GM12872 (cell line): ENCODE data around the gene CNTNAP2.

Source experiments
- TF ChIP-seq, protein P1 (sequence below): IDR thresholded peaks from 3 replicates; pipeline ENCODE4 v1.5.1; 2011; ENCODE audit warnings: low read depth, mild to moderate bottlenecking, low read length, moderate library complexity; ENCODE audit not compliant: insufficient read depth

CNTNAP2 gene

DNA sequence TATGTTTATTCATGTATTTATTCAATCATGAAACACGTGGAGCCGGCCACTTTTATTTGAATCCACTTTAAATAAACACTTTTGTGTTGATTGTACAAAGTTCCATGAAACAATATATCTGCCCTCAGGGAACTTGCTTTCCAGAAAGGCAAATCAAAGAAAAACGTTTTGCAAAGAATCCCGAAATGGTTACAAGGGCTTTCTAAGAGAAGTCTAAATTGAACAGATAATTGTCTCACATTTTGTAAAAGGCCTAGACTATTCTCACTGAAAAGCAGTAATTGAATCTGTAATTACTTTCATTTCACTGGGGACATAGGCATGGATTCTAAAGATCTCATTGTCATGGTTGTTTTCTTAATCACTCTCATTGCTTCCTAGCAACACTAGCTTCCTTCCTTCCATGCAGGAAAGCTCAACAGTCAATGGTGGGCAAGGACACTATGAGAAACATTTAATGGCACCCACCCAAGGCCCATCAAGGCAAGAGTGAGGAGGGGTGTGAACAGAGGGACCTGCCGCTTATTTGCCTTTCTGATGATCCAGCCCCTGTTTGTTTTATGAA is 1851.5 kb downstream of the CNTNAP2 start:
- TF ChIP-seq, protein P1, sequence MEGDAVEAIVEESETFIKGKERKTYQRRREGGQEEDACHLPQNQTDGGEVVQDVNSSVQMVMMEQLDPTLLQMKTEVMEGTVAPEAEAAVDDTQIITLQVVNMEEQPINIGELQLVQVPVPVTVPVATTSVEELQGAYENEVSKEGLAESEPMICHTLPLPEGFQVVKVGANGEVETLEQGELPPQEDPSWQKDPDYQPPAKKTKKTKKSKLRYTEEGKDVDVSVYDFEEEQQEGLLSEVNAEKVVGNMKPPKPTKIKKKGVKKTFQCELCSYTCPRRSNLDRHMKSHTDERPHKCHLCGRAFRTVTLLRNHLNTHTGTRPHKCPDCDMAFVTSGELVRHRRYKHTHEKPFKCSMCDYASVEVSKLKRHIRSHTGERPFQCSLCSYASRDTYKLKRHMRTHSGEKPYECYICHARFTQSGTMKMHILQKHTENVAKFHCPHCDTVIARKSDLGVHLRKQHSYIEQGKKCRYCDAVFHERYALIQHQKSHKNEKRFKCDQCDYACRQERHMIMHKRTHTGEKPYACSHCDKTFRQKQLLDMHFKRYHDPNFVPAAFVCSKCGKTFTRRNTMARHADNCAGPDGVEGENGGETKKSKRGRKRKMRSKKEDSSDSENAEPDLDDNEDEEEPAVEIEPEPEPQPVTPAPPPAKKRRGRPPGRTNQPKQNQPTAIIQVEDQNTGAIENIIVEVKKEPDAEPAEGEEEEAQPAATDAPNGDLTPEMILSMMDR: no peak

DNA sequence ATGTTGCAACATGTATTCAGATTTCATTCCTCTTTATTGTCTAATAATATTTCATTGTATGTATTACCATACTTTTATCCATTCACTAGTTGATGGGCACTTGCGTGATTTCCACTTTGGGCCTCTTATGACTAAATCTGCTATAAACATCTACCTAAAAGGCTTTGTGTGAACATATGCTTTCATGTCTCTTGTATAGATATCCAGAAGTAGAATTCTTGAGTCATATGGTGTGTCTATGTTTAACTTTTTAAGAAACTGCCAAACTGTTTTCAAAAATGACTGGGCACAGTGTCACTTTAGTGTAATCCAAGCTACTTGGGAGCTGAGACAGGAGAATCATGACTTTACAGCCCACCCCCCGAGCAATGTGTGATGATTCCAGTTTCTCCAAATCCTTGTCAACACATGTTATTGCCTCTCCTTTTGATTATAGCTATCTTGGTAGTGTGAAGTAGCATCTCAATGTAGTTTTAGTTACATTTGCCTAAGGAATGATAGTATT is 1855.1 kb downstream of the CNTNAP2 start:
- TF ChIP-seq, protein P1: no peak

DNA sequence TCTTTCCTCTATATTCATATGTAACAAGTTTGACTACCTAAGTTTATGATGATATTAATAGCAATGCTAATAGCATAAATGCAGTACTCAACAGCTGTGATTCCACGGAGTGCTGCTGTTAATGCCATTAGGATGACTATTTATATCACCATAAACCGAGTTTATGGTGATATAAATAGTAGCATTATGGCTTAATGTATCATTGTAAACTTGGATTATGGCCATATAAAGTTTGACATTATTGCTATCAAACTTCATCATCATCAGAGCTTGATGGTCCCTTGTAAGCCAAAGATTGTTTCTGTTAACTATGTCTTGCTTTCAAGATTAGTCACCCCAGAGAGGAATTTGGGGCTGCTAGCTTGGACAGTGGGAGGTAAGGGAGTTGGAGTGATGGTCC is 1861.6 kb downstream of the CNTNAP2 start:
- TF ChIP-seq, protein P1: no peak

DNA sequence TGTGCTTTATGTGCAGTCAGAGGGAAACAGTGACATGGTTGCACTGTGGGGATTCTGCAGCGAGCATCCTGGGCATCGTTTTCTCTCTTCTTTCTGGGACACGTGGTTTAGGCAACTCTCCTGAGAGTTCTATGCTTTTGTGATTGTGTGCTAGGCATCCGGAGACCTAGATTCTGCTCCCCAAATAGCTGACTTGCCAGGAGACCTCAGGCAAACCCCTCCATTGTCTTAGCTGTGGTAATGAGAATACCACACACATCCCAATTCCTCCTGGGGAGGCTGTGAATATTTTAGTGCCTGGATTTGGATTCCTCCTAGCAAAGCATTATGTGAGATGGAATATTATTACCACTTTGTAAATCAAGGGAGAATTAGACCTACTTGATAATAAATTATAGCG is 1862.0 kb downstream of the CNTNAP2 start:
- TF ChIP-seq, protein P1: no peak

DNA sequence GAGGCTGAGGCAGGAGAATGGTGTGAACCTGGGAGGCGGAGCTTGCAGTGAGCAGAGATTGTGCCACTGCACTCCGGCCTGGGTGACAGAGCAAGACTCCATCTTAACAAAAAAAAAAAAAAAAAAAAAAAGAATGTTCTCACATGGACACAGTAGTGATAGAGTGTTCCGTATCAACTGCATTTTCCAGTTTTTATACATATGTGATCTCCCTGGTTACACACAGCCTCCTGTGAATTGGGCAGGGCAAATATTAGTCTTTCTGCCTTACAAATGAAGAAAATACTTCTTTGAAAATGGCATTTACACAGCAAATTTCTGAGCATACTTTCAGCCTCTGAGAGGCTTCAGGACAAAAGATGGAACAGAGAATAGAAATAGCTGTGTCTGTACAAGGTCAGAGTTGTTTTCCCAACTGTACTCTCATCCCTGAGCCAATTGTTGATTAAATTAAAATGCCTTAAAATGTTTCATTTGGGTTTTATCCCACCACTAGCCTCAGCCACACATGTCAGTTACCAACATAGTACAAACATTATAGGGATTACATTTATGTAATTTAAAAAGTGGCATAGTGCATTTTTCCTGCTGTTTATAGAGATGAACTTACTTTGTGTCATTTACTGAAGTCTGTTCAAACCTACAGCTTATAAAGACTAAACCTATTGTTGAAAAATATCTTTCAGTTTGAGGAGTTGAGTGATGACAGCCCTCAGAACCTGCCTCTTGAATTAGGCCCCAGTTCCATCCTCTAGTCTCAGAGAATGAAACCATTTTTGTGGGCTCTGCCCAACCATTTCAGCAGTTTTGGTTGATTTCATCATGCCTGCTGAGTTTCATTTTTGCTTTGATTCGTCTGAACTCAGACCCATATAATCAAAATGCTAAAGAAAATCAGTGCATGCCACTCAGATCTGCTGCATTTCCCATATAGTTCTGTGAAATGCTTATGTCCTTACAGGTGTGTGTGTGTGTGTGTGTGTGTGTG is 1864.5 kb downstream of the CNTNAP2 start:
- TF ChIP-seq, protein P1: no peak

DNA sequence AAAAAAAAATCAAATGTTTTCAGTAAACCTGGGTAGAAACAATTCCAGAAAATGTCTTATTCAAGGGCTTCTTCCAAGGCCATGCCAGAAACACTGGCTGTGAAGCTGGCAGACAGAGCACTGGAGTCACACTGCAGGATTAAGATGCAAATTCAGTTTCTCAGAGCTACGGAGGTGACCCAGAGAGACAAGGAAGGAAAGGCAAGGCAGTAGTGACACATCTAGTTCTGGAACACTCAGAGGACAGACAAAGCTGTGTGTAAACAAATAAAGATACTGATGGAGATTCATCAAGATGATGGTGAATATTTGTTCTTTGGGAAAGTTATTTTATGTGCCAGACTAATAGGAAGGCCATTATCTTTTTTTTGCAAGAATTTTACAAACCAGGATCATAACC is 1865.7 kb downstream of the CNTNAP2 start:
- TF ChIP-seq, protein P1: no peak

DNA sequence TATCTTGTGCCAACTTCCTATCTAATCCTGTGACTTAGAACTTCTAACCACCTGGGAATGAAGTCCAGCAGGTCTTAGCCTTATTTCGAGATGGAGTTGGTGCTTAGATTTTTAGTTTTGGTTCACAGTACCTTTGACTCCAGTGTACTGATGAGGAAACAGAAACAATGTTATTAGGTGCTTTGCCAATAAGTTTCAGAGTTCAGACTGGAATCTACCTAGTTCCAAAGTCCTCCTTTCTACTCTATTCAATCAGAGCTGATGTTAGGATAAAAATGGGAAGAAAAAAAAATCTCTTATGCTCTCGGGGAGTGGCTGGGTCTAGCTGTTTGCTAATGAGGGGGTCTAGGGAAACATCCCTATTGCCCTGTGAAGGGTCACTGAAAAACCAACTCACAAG is 1867.7 kb downstream of the CNTNAP2 start:
- TF ChIP-seq, protein P1: no peak
